ENCODE data around the gene HDAC3.

GRCh38 chr5:141596867-141597266 is 39.8 kb downstream of the HDAC3 start:
- TF ChIP-seq CTCF (tag by site-specific recombination; IDR thresholded peaks at IDR 0.05) (no peak), ZBTB11 (tag by site-specific recombination; conservative IDR thresholded peaks at IDR 0.05; ENCODE audit: low read depth) (no peak), ZNF747 (tag by site-specific recombination; IDR thresholded peaks at IDR 0.05) (no peak), ZNF639 (tag by site-specific recombination; IDR thresholded peaks at IDR 0.05) (no peak), ZNF76 (tag by site-specific recombination; IDR thresholded peaks at IDR 0.05; ENCODE audit: borderline replicate concordance, low read depth) (no peak), ZNF791 (tag by site-specific recombination; IDR thresholded peaks at IDR 0.05) (no peak), YY1 (tag by site-specific recombination; IDR thresholded peaks at IDR 0.05) (no peak), GLI4 (tag by site-specific recombination; IDR thresholded peaks at IDR 0.05) (no peak), ZNF114 (tag by site-specific recombination; IDR thresholded peaks at IDR 0.05) (no peak), AEBP2 (tag by site-specific recombination; IDR thresholded peaks at IDR 0.05; ENCODE audit: borderline replicate concordance) (no peak), GFI1B (tag by site-specific recombination; IDR thresholded peaks at IDR 0.05) (no peak), ZNF274 (IDR thresholded peaks at IDR 0.05; ENCODE audit: low read length) (no peak), ZNF274 (tag by site-specific recombination; IDR thresholded peaks at IDR 0.05; ENCODE audit: borderline replicate concordance) (no peak)

Data from HEK293 (cell line).